Measurements from ENCODE around the gene CARMIL3. TPM values are rescaled to one million over a fixed set of nuclear protein-coding genes. Genes with fewer than 3 reads are reported as not detected.

Gene CARMIL3
- total RNA-seq, 1 donor from 2014 or later: 0.77 TPM

GRCh38 chr14:24071144-24071697, 19.4 kb downstream of the CARMIL3 start, which contains the start of gene CPNE6:
Gene CPNE6, plus strand, starts transcription at chr14:24071562. Its CDS starts 1,375 bp downstream, at chr14:24072937.
- no peaks in the 10 kb centered on the region for H3K36me3 Mint-ChIP-seq
- H3K79me2 ChIP-seq (ENCODE audit: low read depth): no peaks in the 10 kb centered on the region
- H3K4me1 Mint-ChIP-seq: peaks cover 5% of the 10 kb centered on the region
- no peak within 1 kb of the TSS for H3K4me2 ChIP-seq
- H3F3A ChIP-seq (ENCODE audit: low read depth): no peaks in the 10 kb centered on the region
- no peaks in the 10 kb centered on the region for H3K4me1 ChIP-seq
- no peaks in the 10 kb centered on the region for H4K20me1 ChIP-seq (ENCODE audit: low read depth)
- no peak within 1 kb of the TSS for H3K4me3 Mint-ChIP-seq
- no peak within 1 kb of the TSS for H3K4me3 ChIP-seq
- peaks cover 2% of the 10 kb centered on the region for H3K27me3 Mint-ChIP-seq (ENCODE audit: insufficient read depth, low read depth)
- H3K36me3 ChIP-seq: no peaks in the 10 kb centered on the region
- no peak within 1 kb of the TSS for H3K27ac Mint-ChIP-seq
- H2AFZ ChIP-seq (replicated peaks): no peak within 1 kb of the TSS
- no peaks in the 10 kb centered on the region for H3K9me3 ChIP-seq (ENCODE audit: low read depth)
- DNase-seq (ENCODE audit: low spot score): no peak
- H3K27me3 ChIP-seq: no peaks in the 10 kb centered on the region
- H3K9ac ChIP-seq: no peak within 1 kb of the TSS
- H3K9me3 Mint-ChIP-seq: no peaks in the 10 kb centered on the region
- no peak within 1 kb of the TSS for H3K27ac ChIP-seq
- TF ChIP-seq EZH2phosphoT487 (IDR thresholded peaks at IDR 0.05) (no peak), EZH2 (IDR thresholded peaks at IDR 0.05) (no peak), CTCF (IDR thresholded peaks at IDR 0.05) (no peak)

GRCh38 chr14:24071836-24072430, 20.1 kb downstream of the CARMIL3 start:
- no peak overlapping the region for H3K4me3 Mint-ChIP-seq
- peaks cover 4% of the 10 kb centered on the region for H3K27me3 Mint-ChIP-seq (ENCODE audit: insufficient read depth, low read depth)
- H3K79me2 ChIP-seq (ENCODE audit: low read depth): no peaks in the 10 kb centered on the region
- no peaks in the 10 kb centered on the region for H4K20me1 ChIP-seq (ENCODE audit: low read depth)
- no peaks in the 10 kb centered on the region for H3K27me3 ChIP-seq
- H3K4me1 Mint-ChIP-seq: peaks cover 5% of the 10 kb centered on the region
- TF ChIP-seq EZH2 (IDR thresholded peaks at IDR 0.05): no peak
- no peak for TF ChIP-seq EZH2phosphoT487 (IDR thresholded peaks at IDR 0.05)
- TF ChIP-seq CTCF (IDR thresholded peaks at IDR 0.05): no peak
- no peak overlapping the region for H3K27ac Mint-ChIP-seq
- H2AFZ ChIP-seq (replicated peaks): no peak overlapping the region
- no peak overlapping the region for H3K4me2 ChIP-seq
- no peak overlapping the region for H3K9ac ChIP-seq
- DNase-seq (ENCODE audit: low spot score): no peak
- no peaks in the 10 kb centered on the region for H3K36me3 Mint-ChIP-seq
- H3K9me3 ChIP-seq (ENCODE audit: low read depth): no peaks in the 10 kb centered on the region
- no peaks in the 10 kb centered on the region for H3K36me3 ChIP-seq
- no peak overlapping the region for H3K4me3 ChIP-seq
- no peaks in the 10 kb centered on the region for H3K4me1 ChIP-seq
- H3K9me3 Mint-ChIP-seq: no peaks in the 10 kb centered on the region
- no peak overlapping the region for H3K27ac ChIP-seq
- H3F3A ChIP-seq (ENCODE audit: low read depth): no peaks in the 10 kb centered on the region

- Histone ChIP-seq H3K27ac (no peak overlapping the region), H3K9me3 (ENCODE audit: low read depth) (no peaks in the 10 kb centered on the region), H3K4me2 (no peak overlapping the region), H3K36me3 (no peaks in the 10 kb centered on the region), H4K20me1 (ENCODE audit: low read depth) (no peaks in the 10 kb centered on the region), H3K4me3 (no peak overlapping the region), H3K4me1 (no peaks in the 10 kb centered on the region), H3K27me3 (no peaks in the 10 kb centered on the region), H2AFZ (replicated peaks) (no peak overlapping the region), H3K9ac (no peak overlapping the region), H3K79me2 (ENCODE audit: low read depth) (no peaks in the 10 kb centered on the region), H3F3A (ENCODE audit: low read depth) (no peaks in the 10 kb centered on the region)
- Mint-ChIP-seq H3K27me3 (ENCODE audit: insufficient read depth, low read depth) (peaks cover 4% of the 10 kb centered on the region), H3K4me3 (no peak overlapping the region), H3K4me1 (peaks cover 4% of the 10 kb centered on the region), H3K36me3 (no peaks in the 10 kb centered on the region), H3K27ac (no peak overlapping the region), H3K9me3 (no peaks in the 10 kb centered on the region)
- TF ChIP-seq EZH2phosphoT487 (IDR thresholded peaks at IDR 0.05) (no peak), EZH2 (IDR thresholded peaks at IDR 0.05) (no peak), CTCF (IDR thresholded peaks at IDR 0.05) (no peak)
- DNase-seq (ENCODE audit: low spot score): no peak
Measured at GRCh38 chr14:24072436-24072835, 20.6 kb downstream of the CARMIL3 start.

Measured in neural progenitor cell (in vitro differentiated cells).